GM12873 (cell line): ENCODE results near the gene SAPCD1.

ENCODE experiments used
- TF ChIP-seq, protein P1 (sequence below): IDR thresholded peaks from 2 replicates; pipeline ENCODE4 v1.5.1; 2012; ENCODE audit warnings: low read depth, mild to moderate bottlenecking, moderate library complexity, low read length, control low read depth; ENCODE audit not compliant: insufficient read depth; ENCODE audit errors: missing control alignments

The SAPCD1 gene

DNA sequence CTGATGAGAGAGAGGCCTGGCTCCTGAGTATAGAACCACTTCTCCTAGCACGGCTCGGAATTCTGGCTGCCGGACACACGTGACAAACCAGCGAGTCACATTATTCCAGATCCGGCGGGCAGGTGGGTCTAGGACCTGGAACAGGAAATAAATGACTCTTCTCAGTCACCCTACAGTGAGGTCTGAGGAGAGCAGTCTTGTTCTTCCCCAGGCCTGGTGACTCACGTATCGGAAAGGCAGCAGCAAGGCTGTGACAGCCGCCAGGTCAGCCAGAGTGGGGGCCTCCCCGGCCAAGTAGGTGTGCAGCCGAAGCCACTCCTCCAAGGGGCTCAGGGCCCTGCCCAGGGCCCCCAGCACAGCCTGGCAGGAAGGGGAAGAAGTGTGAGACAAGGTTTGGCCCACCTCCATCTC lies 30.3 kb downstream of the SAPCD1 start:
- TF ChIP-seq, protein P1, sequence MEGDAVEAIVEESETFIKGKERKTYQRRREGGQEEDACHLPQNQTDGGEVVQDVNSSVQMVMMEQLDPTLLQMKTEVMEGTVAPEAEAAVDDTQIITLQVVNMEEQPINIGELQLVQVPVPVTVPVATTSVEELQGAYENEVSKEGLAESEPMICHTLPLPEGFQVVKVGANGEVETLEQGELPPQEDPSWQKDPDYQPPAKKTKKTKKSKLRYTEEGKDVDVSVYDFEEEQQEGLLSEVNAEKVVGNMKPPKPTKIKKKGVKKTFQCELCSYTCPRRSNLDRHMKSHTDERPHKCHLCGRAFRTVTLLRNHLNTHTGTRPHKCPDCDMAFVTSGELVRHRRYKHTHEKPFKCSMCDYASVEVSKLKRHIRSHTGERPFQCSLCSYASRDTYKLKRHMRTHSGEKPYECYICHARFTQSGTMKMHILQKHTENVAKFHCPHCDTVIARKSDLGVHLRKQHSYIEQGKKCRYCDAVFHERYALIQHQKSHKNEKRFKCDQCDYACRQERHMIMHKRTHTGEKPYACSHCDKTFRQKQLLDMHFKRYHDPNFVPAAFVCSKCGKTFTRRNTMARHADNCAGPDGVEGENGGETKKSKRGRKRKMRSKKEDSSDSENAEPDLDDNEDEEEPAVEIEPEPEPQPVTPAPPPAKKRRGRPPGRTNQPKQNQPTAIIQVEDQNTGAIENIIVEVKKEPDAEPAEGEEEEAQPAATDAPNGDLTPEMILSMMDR = no peak

DNA sequence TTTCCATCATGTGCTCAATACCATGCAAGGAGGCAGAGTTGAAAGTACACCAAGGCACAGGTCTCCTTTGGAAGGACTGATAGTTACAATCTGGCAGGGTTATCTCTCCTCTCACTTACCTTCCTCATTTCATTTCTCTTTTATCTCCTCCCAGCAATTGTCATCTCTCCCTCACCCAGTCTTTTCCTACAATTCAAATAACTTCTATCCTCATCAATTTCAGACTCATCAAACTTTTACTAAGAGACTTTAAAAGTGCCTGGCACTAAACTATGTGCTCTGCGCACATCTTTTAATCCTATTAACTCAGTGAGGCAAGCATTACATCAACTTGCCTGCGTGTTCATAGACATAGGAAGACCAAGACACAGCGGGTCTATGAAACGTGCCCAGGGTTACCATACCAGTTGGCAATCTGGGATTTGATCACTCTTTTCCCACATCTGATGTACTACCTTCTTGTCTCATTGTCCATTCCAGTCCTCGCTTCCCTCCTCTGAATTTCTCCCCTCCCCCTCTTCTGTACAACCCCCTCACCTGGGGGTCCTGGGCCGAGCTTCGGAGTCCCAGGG lies 31.9 kb downstream of the SAPCD1 start:
- TF ChIP-seq, protein P1 = no peak

DNA sequence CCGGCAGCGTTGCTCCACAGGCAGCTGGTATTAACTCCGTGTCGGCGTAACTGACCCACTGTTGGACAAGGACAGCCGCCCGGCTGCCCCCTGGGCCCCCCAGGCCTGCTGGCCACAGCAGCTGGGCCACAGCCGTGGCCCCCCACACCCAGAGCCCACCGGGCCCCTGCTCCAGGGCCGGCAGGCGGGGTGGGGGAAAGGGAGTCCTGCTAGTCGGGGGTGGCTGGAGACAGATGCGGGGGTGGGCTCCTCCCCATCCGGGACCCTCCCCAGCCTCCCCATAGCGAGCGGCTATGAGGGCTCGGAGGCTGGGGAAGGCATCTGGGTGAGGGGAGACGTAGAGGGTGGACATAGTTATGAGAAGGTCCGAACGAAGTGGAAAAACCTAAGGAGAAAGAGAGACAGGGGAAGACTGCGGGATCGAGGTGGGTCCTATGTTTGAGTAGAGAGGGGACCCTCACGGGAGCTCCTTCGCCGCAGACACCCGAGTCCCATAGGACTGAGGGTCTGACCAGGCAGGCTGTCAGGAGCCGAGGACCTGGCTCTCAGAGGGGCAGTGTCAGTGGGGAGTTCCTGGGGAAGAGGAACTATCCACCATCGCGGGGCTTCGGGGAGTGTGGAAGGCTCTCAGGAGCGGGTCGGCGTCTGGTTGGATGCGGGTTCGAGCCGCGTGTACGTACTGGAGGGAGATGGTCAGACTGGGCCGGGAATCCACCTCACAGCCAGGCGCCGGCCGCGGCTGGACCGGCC lies 32.6 kb downstream of the SAPCD1 start:
- TF ChIP-seq, protein P1 = no peak

DNA sequence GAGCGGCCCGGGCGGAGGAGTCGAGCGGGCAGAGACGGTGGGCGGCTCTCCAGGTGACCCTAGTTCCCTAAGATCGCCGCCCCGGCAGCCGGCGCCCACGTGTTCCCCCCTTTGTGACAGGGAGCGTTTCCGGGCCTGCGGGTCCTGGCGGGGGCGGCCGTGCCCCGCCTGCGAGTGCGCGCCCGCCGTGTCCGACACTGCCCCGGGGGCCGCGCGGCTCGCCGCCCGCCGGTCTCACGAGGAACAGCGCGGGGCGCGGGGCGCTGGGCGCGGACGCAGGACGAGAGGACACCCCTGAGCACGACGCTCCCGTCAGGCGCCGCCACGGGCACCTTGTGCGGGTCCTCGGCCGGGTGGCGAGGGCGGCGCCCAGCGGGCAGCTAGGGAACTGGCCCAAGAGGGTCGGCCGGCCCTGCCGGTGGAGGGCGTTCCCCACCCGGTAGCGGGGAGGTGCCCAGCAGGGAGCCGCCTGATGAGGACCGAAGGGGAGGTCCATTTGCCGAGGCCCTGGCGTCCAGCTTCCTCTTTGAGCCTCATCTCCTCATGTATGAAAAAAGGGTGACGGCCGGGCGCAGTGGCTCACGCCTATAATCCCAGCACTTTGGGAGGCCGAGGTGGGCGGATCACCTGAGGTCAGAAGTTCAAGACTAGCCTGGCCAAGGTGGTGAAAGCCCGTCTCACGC lies 33.3 kb downstream of the SAPCD1 start, which contains the start of gene VARS1:
Gene VARS1, minus strand, starts transcription at position 137 of the 683 bp plus-strand sequence. CDS start 535 bp downstream, outside the sequence.
- TF ChIP-seq, protein P1 = peak; percentile 83

DNA sequence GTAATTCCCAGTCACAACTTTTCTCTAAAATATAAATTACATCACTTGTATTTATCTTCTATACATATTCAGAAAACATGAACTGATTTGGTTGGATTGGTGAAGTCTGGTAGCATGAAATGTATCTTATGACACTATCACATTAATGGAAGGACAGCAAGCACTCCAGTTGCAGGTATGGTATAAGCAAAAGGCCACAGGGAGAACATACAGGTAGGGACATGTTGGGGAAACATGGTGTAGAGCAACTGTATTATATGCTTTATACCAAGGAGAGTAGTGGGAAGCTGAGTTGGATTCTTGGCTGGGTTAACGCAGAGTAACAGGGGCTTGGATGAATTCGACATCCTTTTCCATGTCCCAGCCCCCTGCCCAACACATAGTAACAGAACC lies 34.5 kb downstream of the SAPCD1 start:
- TF ChIP-seq, protein P1 = no peak

DNA sequence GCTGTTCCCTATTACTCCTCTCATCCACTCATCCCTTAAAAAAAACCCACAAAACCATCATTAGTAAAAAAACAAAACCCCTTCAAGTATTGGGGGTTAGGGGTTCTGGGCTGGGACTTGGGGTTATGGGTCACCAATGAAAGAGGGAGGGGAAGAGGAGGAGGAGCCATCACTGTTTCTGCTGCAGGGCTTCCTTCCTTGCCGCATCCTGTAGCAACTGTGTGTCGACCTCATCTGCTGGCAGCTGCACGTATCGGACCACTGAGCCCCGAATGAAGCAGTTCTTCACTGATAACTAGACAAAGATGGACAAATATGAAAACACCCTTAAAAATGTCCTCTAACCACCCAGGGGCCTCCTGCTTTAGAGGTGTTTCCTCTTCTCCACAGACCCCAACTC lies 35.1 kb downstream of the SAPCD1 start:
- TF ChIP-seq, protein P1 = no peak

DNA sequence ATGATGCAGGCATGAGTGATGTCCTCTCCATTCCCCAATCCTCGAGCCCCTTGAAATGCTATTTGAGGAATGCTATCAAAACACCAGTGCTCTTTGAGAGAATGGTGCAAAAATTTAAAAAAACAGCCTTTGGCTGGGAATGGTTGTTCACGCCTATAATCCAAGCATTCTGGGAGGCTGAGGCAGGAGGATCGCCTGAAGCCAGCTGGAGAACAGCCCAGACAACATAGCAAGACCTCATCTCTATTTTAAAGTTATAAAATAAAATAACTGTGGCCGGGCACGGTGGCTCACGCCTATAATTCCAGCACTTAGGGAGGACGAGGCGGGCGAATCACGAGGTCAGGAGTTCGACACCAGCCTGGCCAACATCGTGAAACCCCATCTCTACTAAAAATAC lies 37.3 kb downstream of the SAPCD1 start:
- TF ChIP-seq, protein P1 = no peak
